GM19328 (cell line): ENCODE measurements around the gene FBXL12.
"Not testable (repeated sequence)": the region's sequence is repeated elsewhere in the genome, so short reads cannot be mapped to it uniquely, and the experiment has no call there.

Experiments used
- ATAC-seq: cut with Tn5 transposase; IDR thresholded peaks from one replicate; pipeline ENCODE4 v1.9.1; 2021; ENCODE audit warnings: mild to moderate bottlenecking, moderate library complexity; ENCODE audit not compliant: unreplicated experiment

The FBXL12 gene

GRCh38 chr19:9793071-9793591 is 25.7 kb downstream of the FBXL12 start:
- no peak for ATAC-seq

- no peak for ATAC-seq
Observed at GRCh38 chr19:9792206-9793070, 26.4 kb downstream of the FBXL12 start.

- no peak for ATAC-seq
Observed at GRCh38 chr19:9791552-9792205, 27.2 kb downstream of the FBXL12 start.

- not testable (repeated sequence) for ATAC-seq
Observed at GRCh38 chr19:9791073-9791367, 27.9 kb downstream of the FBXL12 start.

- ATAC-seq, result not testable (repeated sequence)
Observed at GRCh38 chr19:9789579-9789978, 29.3 kb downstream of the FBXL12 start.

- ATAC-seq, result no peak
Observed at GRCh38 chr19:9789066-9789465, 29.8 kb downstream of the FBXL12 start.

- ATAC-seq, result not testable (repeated sequence)
Observed at GRCh38 chr19:9788604-9789003, 30.3 kb downstream of the FBXL12 start.

- no peak for ATAC-seq
Observed at GRCh38 chr19:9786819-9787218, 32.1 kb downstream of the FBXL12 start.

GRCh38 chr19:9786342-9786741 is 32.5 kb downstream of the FBXL12 start:
- ATAC-seq, result no peak

- peak; percentile 67 for ATAC-seq
Observed at GRCh38 chr19:9785367-9786331, 33.2 kb downstream of the FBXL12 start.

GRCh38 chr19:9784163-9784496 is 34.7 kb downstream of the FBXL12 start:
- not testable (repeated sequence) for ATAC-seq

GRCh38 chr19:9782338-9782737 is 36.5 kb downstream of the FBXL12 start:
- ATAC-seq, result no peak

- peak; percentile 97 for ATAC-seq
Observed at GRCh38 chr19:9768175-9769112, 50.4 kb downstream of the FBXL12 start, which contains the start of gene ZNF846. Gene ZNF846 (minus strand): TSS chr19:9768738. CDS start chr19:9764950, 3,788 bp downstream.
